Caco-2 (cell line): ENCODE data around the gene ACTL9. TPM values are rescaled to one million over a fixed set of nuclear protein-coding genes. Genes with fewer than 3 reads are reported as not detected.

Experiments used
- BruUV-seq: library from RNA; stranded (reverse); fragments of 400-500 nt; replicated peaks from 2 replicates; lab custom pipeline; 2021; lab: Mats Ljungman, UMichigan
- CTCF ChIA-PET: fragments of 300-600 bp; sonication (Branson Sonifier 250); formaldehyde crosslinking; loops from one replicate; lab custom pipeline; 2022; ENCODE audit warnings: antibody characterized with exemption; lab: Charles Lee
- POLR2A ChIA-PET: fragments of 300-600 bp; sonication (Branson Sonifier 250); formaldehyde crosslinking; loops from one replicate; lab custom pipeline; 2022; ENCODE audit warnings: antibody characterized with exemption; lab: Charles Lee
- DNase-seq, 2 experiments: peaks; one replicate each; pipeline versions ENCODE4 v3.0.0 to v3.0.0-alpha.2; 2020 to 2022
- H3K27me3 ChIP-seq: replicated peaks from 2 replicates; pipeline ENCODE4 v1.6.0; 2011; ENCODE audit warnings: low read length; ENCODE audit not compliant: control insufficient read depth, insufficient read depth
- H3K36me3 ChIP-seq: 2 replicates; pipeline ENCODE4 v1.5.1; 2011; ENCODE audit warnings: low read length; ENCODE audit not compliant: control insufficient read depth, insufficient read depth
- H3K4me1 ChIP-seq: fragments of 250-450 bp; sonication (Bioruptor Pico); 2 replicates; pipeline ENCODE4 v1.5.1; 2020; ENCODE audit warnings: mild to moderate bottlenecking
- H3K4me3 ChIP-seq: 2 replicates; pipeline ENCODE4 v1.5.1; 2011; ENCODE audit warnings: low read depth, mild to moderate bottlenecking, control low read depth, low read length
- H3K9me3 ChIP-seq: fragments of 250-450 bp; sonication (Bioruptor Pico); 2 replicates; pipeline ENCODE4 v1.5.1; 2020; ENCODE audit warnings: mild to moderate bottlenecking, moderate library complexity
- H3K27ac Mint-ChIP-seq: one replicate; pipeline ENCODE4 v1.8.0; 2022; ENCODE audit warnings: mixed read lengths; ENCODE audit not compliant: unreplicated experiment
- H3K27me3 Mint-ChIP-seq: one replicate; pipeline ENCODE4 v1.8.0; 2022; ENCODE audit warnings: mixed read lengths; ENCODE audit not compliant: insufficient read depth, unreplicated experiment
- H3K36me3 Mint-ChIP-seq: one replicate; pipeline ENCODE4 v1.8.0; 2022; ENCODE audit warnings: mild to moderate bottlenecking, mixed read lengths; ENCODE audit not compliant: insufficient read depth, unreplicated experiment
- H3K4me1 Mint-ChIP-seq: one replicate; pipeline ENCODE4 v1.8.0; 2022; ENCODE audit warnings: low read depth, mixed read lengths; ENCODE audit not compliant: unreplicated experiment
- H3K4me3 Mint-ChIP-seq: one replicate; pipeline ENCODE4 v1.8.0; 2022; ENCODE audit warnings: mild to moderate bottlenecking, moderate library complexity, mixed read lengths; ENCODE audit not compliant: unreplicated experiment
- H3K9me3 Mint-ChIP-seq: one replicate; pipeline ENCODE4 v1.8.0; 2022; ENCODE audit warnings: mixed read lengths; ENCODE audit not compliant: unreplicated experiment
- intact Hi-C: fragments of 100-400 bp; cut with micrococcal nuclease; formaldehyde crosslinking; loops from one replicate; pipeline ENCODE4 v1.10.0; 2022; ENCODE audit not compliant: unreplicated experiment
- total RNA-seq: library from RNA; stranded (reverse); gene quantifications from 2 replicates; pipeline ENCODE4 v1.2.3, GENCODE V29; 2022
- TF ChIP-seq, protein P1 (sequence below), 2 experiments: fragments of 200-600 bp in 1 of 2; IDR thresholded peaks; 1 replicate in 1 of 2; 2 replicates in 1 of 2; pipeline versions ENCODE4 v1.5.1 to v1.8.0; 2011 to 2022; ENCODE audit warnings: antibody characterized with exemption in 1 of 2, control low read depth in 1 of 2, inconsistent platforms in 1 of 2, low read depth in 1 of 2, low read length in 1 of 2, mild to moderate bottlenecking in 1 of 2, moderate library complexity in 1 of 2; ENCODE audit not compliant: insufficient read depth in 1 of 2, severe bottlenecking in 1 of 2, unreplicated experiment in 1 of 2

The ACTL9 gene
- total RNA-seq, 1 experiment from 2014 or later: not detected

- Histone ChIP-seq H3K4me1 (no peaks in the 10 kb centered on the region), H3K27me3 (no peaks in the 10 kb centered on the region), H3K36me3 (no peaks in the 10 kb centered on the region), H3K4me3 (no peak overlapping the region), H3K9me3 (no peaks in the 10 kb centered on the region)
- intact Hi-C loops: no loop called here
- Mint-ChIP-seq H3K27me3 (peaks cover 10% of the 10 kb centered on the region), H3K4me3 (no peak overlapping the region), H3K4me1 (no peaks in the 10 kb centered on the region), H3K36me3 (no peaks in the 10 kb centered on the region), H3K9me3 (peaks cover 26% of the 10 kb centered on the region), H3K27ac (no peak overlapping the region)
- DNase-seq: no peak
- CTCF ChIA-PET: no interaction called here
- POLR2A ChIA-PET: no interaction called here
- BruUV-seq: no TSS peak
- TF ChIP-seq, protein P1, sequence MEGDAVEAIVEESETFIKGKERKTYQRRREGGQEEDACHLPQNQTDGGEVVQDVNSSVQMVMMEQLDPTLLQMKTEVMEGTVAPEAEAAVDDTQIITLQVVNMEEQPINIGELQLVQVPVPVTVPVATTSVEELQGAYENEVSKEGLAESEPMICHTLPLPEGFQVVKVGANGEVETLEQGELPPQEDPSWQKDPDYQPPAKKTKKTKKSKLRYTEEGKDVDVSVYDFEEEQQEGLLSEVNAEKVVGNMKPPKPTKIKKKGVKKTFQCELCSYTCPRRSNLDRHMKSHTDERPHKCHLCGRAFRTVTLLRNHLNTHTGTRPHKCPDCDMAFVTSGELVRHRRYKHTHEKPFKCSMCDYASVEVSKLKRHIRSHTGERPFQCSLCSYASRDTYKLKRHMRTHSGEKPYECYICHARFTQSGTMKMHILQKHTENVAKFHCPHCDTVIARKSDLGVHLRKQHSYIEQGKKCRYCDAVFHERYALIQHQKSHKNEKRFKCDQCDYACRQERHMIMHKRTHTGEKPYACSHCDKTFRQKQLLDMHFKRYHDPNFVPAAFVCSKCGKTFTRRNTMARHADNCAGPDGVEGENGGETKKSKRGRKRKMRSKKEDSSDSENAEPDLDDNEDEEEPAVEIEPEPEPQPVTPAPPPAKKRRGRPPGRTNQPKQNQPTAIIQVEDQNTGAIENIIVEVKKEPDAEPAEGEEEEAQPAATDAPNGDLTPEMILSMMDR (IDR thresholded peaks at IDR 0.05; ENCODE audit: insufficient read depth in 1 of 2, low read depth in 1 of 2, low read length in 1 of 2, severe bottlenecking in 1 of 2, unreplicated experiment in 1 of 2): no peak
These were observed 15.7 kb downstream of the ACTL9 start for GRCh38 chr19:8682931-8683330.

DNA sequence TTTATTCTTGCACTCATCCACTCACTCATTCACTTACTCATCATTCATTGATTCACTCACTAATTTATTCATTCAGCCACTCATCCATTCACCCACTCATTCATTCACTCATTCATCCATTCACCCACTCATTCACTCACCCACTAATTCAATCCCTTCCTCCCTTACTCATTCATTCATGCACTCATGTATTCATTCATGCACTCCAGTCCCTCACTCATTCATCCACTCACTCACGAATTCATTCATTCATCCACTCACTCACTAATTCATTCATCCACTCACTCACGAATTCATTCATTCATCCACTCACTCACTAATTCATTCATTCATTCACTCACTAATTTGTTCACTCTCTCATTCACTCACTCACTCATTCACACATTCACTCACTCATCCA lies 16.1 kb downstream of the ACTL9 start:
- TF ChIP-seq, protein P1 (IDR thresholded peaks at IDR 0.05; ENCODE audit: insufficient read depth in 1 of 2, low read depth in 1 of 2, low read length in 1 of 2, severe bottlenecking in 1 of 2, unreplicated experiment in 1 of 2): no peak
- H3K9me3 Mint-ChIP-seq: peaks cover 31% of the 10 kb centered on the region
- no peak overlapping the region for H3K4me3 Mint-ChIP-seq
- BruUV-seq: no TSS peak
- no peak overlapping the region for H3K27ac Mint-ChIP-seq
- ChIA-PET CTCF (no interaction called here), POLR2A (no interaction called here)
- Histone ChIP-seq H3K36me3 (no peaks in the 10 kb centered on the region), H3K27me3 (no peaks in the 10 kb centered on the region), H3K4me1 (no peaks in the 10 kb centered on the region), H3K4me3 (no peak overlapping the region), H3K9me3 (no peaks in the 10 kb centered on the region)
- peaks cover 12% of the 10 kb centered on the region for H3K27me3 Mint-ChIP-seq
- DNase-seq: no peak
- H3K36me3 Mint-ChIP-seq: no peaks in the 10 kb centered on the region
- intact Hi-C loops: no loop called here
- no peaks in the 10 kb centered on the region for H3K4me1 Mint-ChIP-seq

DNA sequence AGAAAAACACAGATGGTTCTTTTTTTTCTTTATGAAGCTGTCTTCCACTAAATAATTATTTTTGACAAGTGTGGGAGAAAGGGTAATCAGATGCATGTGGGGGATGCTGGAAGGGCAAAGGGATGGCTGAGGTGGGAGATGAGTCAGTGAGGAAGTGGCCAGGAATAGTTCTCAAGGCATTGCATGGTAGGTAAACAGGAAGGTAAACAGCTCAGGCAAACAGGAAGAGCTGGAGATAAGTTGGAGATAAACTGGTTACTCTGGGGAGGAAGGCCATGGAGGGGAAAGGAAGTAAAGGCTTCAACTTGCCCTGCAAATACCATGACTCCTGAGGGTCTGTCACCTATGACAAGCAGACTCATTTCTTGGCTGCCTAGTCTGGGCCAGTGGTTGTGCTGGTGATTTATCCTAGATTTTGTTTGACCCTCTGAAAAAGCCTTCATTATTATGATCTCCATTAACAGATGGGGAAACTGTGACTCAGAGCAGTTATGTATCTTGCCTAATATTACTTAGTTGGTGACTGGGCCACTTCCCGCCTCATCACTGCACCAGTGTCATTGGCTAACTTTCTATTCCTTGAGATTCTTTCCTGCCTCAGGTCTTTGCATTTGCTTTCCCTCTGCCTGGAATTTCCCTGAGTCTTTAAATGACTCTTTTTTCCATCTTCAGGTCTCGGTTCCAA lies 17.1 kb downstream of the ACTL9 start:
- ChIA-PET POLR2A (no interaction called here), CTCF (no interaction called here)
- Mint-ChIP-seq H3K4me3 (no peak overlapping the region), H3K4me1 (no peaks in the 10 kb centered on the region), H3K27me3 (peaks cover 9% of the 10 kb centered on the region), H3K9me3 (peaks cover 32% of the 10 kb centered on the region), H3K27ac (no peak overlapping the region), H3K36me3 (no peaks in the 10 kb centered on the region)
- TF ChIP-seq, protein P1 (IDR thresholded peaks at IDR 0.05; ENCODE audit: insufficient read depth in 1 of 2, low read depth in 1 of 2, low read length in 1 of 2, severe bottlenecking in 1 of 2, unreplicated experiment in 1 of 2): no peak
- H3K36me3 ChIP-seq: no peaks in the 10 kb centered on the region
- no peak for DNase-seq
- no peak overlapping the region for H3K4me3 ChIP-seq
- H3K4me1 ChIP-seq: no peaks in the 10 kb centered on the region
- BruUV-seq: no TSS peak
- H3K27me3 ChIP-seq: no peaks in the 10 kb centered on the region
- intact Hi-C loops: no loop called here
- H3K9me3 ChIP-seq: no peaks in the 10 kb centered on the region
